GM12864 (cell line): Measurements from ENCODE around the gene TRMT6.

Experiments used
- DNase-seq: peaks from one replicate; pipeline ENCODE4 v3.0.0-alpha.2; 2011; ENCODE audit warnings: low read depth
- H3K4me3 ChIP-seq: 2 replicates; pipeline ENCODE4 v1.5.1; 2011; ENCODE audit warnings: mild to moderate bottlenecking, low read depth, low read length, control low read depth
- CTCF ChIP-seq: IDR thresholded peaks from 2 replicates; pipeline ENCODE4 v1.5.1; 2011; ENCODE audit warnings: low read depth, mild to moderate bottlenecking, moderate library complexity, low read length, control low read depth, inconsistent platforms; ENCODE audit errors: missing control alignments

The TRMT6 gene

DNA sequence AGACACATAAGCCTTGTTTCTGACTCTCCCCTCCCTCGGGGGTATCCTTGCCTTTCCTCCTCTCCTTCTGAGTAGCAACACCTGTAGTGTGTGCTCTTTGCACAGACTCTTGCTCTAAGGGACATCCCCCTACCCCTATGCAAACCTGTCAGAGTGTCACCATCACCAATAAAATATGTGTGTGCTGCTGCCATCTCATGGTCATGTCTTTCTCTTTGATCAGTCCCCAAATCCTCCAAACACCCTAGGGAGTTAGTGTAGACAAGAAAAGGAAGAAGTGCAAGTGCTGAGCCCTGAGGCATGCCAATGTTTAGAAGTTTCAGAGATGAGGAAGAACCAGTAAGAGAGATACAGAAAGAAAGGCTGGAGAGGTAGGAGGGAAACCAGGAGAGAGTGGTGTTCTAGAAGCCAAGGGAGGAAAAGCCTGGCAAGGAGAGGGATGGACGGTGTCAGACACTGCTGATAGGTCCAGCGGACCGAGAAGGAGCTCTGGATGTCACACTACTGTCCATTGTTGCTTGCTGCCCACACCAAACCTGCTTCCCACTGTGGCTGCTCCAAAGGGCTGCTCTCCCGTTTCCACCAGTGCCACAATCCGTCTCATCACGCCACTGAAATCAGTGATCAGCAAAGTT, 16.4 kb downstream of the TRMT6 start:
- H3K4me3 ChIP-seq, result no peak overlapping the region
- peak; percentile 22 for TF ChIP-seq CTCF
- DNase-seq, result no peak

DNA sequence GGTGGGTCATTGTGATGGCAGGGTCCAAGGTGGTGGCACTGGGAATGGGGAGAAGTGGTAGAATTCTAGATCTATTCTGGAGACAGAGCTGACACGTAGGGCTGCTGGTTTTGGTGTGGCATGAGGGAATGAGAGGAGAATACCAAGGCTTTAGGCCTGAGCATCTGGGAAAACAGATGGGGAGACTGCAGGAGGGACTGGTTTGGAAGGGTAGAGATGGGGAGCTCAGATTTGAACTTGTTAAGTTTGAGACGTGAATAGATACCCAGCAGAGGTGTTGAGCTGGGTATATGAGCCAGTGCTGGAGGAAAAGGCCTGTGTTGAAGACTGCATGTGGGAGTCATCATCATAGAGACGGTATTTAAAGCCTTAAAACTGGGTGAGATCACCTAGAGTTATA, 17.5 kb downstream of the TRMT6 start:
- H3K4me3 ChIP-seq, result no peak overlapping the region
- DNase-seq, result no peak
- TF ChIP-seq CTCF, result no peak

GRCh38 chr20:5931411-5931810, 18.9 kb downstream of the TRMT6 start:
- TF ChIP-seq CTCF, result no peak
- DNase-seq, result no peak
- no peak overlapping the region for H3K4me3 ChIP-seq

DNA sequence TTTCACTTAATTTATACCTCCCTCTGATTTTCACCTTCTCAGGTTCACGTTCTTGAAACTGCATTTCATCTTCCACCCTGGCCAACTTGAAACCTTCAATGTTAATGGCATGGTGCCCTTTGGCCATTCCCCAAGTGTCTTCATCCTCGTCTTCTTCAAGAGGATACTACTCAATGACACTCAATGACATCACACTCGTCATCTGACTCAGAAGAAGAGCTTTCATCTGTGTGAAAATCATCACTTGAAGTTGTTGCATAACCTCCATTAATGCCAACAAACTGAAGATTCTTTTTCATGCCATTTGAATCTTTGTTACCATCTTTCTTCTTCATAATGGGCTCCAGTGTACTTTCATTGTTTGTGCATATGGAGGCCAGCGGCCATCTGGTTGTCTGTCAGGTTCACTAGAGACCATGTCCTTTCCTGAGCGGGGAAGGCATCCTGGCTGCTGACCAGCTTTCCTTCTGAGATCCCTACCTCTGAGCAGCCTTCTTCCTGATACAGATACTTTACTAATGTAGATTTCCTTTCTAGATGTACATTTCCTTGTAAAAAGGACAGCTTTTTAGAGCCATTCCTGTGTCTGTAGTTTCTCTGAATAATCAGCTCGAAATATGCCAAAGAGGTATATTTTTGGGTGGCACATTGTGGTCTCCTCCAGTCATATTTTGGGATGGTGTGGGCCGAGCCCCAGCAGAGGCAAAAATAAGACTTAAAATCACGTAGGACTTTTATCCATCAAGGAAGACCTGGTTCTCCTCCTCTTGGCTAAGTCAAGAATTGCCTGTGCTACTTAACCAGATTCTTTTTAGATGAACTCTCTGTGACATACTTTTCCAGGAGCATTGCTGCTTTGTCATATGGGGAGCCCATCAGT, 21.3 kb downstream of the TRMT6 start:
- no peak for DNase-seq
- no peak for TF ChIP-seq CTCF
- no peak overlapping the region for H3K4me3 ChIP-seq

GRCh38 chr20:5927749-5928462, 22.4 kb downstream of the TRMT6 start:
- no peak for TF ChIP-seq CTCF
- no peak for DNase-seq
- no peak overlapping the region for H3K4me3 ChIP-seq

- no peak for DNase-seq
- no peak for TF ChIP-seq CTCF
- H3K4me3 ChIP-seq, result no peak overlapping the region
These were observed 24.8 kb downstream of the TRMT6 start for GRCh38 chr20:5925551-5925950.
